IMR-90 (cell line): ENCODE results near the gene CENPP. TPM values are rescaled to one million over a fixed set of nuclear protein-coding genes. Genes with fewer than 3 reads are reported as not detected.

Source experiments
- ATAC-seq: fragments of 200-7000 bp; cut with Tn5 transposase; 2 replicates; pipeline ENCODE4 v1.9.1; 2020; ENCODE audit warnings: low read depth, mild to moderate bottlenecking, moderate library complexity
- BruUV-seq: library from RNA; stranded (reverse); fragments of 400-500 nt; replicated peaks from 2 replicates; lab custom pipeline; 2021; lab: Mats Ljungman, UMichigan
- CTCF ChIA-PET: fragments of 300-600 bp; formaldehyde crosslinking; extraction: SDS; loops from one replicate; lab custom pipeline; 2021; ENCODE audit warnings: antibody characterized with exemption; lab: Yijun Ruan, JAX
- POLR2A ChIA-PET: fragments of 300-600 bp; sonication (Branson Sonifier 250); formaldehyde crosslinking; loops from one replicate; lab custom pipeline; 2022; ENCODE audit warnings: antibody characterized with exemption; ENCODE audit not compliant: unreplicated experiment; lab: Charles Lee
- DNase-seq: peaks from one replicate; pipeline ENCODE4 v3.0.0; 2013
- H2AFZ ChIP-seq: replicated peaks from 2 replicates; pipeline ENCODE3; 2013; ENCODE audit warnings: low read length, mild to moderate bottlenecking; ENCODE audit not compliant: poor library complexity
- H2AK5ac ChIP-seq: 2 replicates; pipeline ENCODE4 v1.6.1; 2013; ENCODE audit warnings: low read depth, low read length, inconsistent platforms
- H2AK9ac ChIP-seq: replicated peaks from 2 replicates; pipeline ENCODE3; 2013; ENCODE audit warnings: mild to moderate bottlenecking, low read depth, low read length, moderate library complexity; ENCODE audit not compliant: poor library complexity
- H2BK120ac ChIP-seq: 2 replicates; pipeline ENCODE4 v1.6.1; 2013; ENCODE audit warnings: low read depth, low read length, inconsistent platforms
- H2BK15ac ChIP-seq: 3 replicates; pipeline ENCODE4 v1.6.1; 2013; ENCODE audit warnings: low read depth, low read length, inconsistent platforms
- H2BK20ac ChIP-seq: 2 replicates; pipeline ENCODE4 v1.6.1; 2013; ENCODE audit warnings: low read depth, mild to moderate bottlenecking, inconsistent platforms, low read length, moderate library complexity
- H2BK5ac ChIP-seq: 2 replicates; pipeline ENCODE4 v1.6.1; 2013; ENCODE audit warnings: mild to moderate bottlenecking, low read depth, low read length, inconsistent platforms; ENCODE audit not compliant: poor library complexity, severe bottlenecking
- H3K14ac ChIP-seq: replicated peaks from 2 replicates; pipeline ENCODE4 v1.6.1; 2013; ENCODE audit warnings: low read depth, low read length, inconsistent platforms
- H3K18ac ChIP-seq: 2 replicates; pipeline ENCODE4 v1.6.1; 2013; ENCODE audit warnings: low read depth, low read length, control low read depth
- H3K23ac ChIP-seq: 2 replicates; pipeline ENCODE4 v1.6.1; 2013; ENCODE audit warnings: low read depth, low read length, inconsistent platforms
- H3K27ac ChIP-seq: 2 replicates; pipeline ENCODE4 v1.5.1; 2013; ENCODE audit warnings: mild to moderate bottlenecking, control low read depth, low read length; ENCODE audit not compliant: insufficient read depth
- H3K27me3 ChIP-seq: 2 replicates; pipeline ENCODE4 v1.6.1; 2013; ENCODE audit warnings: low read length; ENCODE audit not compliant: control insufficient read depth, insufficient read depth
- H3K36me3 ChIP-seq: 2 replicates; pipeline ENCODE4 v1.6.1; 2013; ENCODE audit warnings: low read length, mixed read lengths; ENCODE audit not compliant: control insufficient read depth, insufficient read depth
- H3K4ac ChIP-seq: 2 replicates; pipeline ENCODE4 v1.6.1; 2013; ENCODE audit warnings: low read depth, low read length, inconsistent platforms
- H3K4me1 ChIP-seq: 2 replicates; pipeline ENCODE4 v1.6.1; 2013; ENCODE audit warnings: low read length, mixed read lengths; ENCODE audit not compliant: control insufficient read depth, insufficient read depth
- H3K4me2 ChIP-seq: 2 replicates; pipeline ENCODE4 v1.6.1; 2013; ENCODE audit warnings: low read depth, mild to moderate bottlenecking, control low read depth, low read length, moderate library complexity
- H3K4me3 ChIP-seq: 2 replicates; pipeline ENCODE4 v1.5.1; 2013; ENCODE audit warnings: low read depth, mild to moderate bottlenecking, control low read depth, low read length, moderate library complexity; ENCODE audit not compliant: insufficient read depth
- H3K56ac ChIP-seq: 2 replicates; pipeline ENCODE4 v1.6.1; 2013; ENCODE audit warnings: low read length, inconsistent platforms; ENCODE audit not compliant: insufficient read depth; ENCODE audit errors: extremely low read depth
- H3K79me1 ChIP-seq, 2 experiments: 2 replicates each; pipeline ENCODE4 v1.6.1; 2013; ENCODE audit warnings: low read length in 2 of 2, inconsistent platforms in 1 of 2, low read depth in 1 of 2
- H3K9ac ChIP-seq: 2 replicates; pipeline ENCODE4 v1.6.1; 2013; ENCODE audit warnings: low read depth, low read length, control low read depth
- H3K9me1 ChIP-seq: 2 replicates; pipeline ENCODE4 v1.6.1; 2013; ENCODE audit warnings: low read length, inconsistent platforms; ENCODE audit not compliant: insufficient read depth
- H3K9me3 ChIP-seq: 2 replicates; pipeline ENCODE4 v1.6.1; 2013; ENCODE audit warnings: low read length; ENCODE audit not compliant: control insufficient read depth, insufficient read depth
- H4K20me1 ChIP-seq: 2 replicates; pipeline ENCODE4 v1.6.1; 2013; ENCODE audit warnings: low read length, inconsistent platforms; ENCODE audit not compliant: insufficient read depth
- H4K5ac ChIP-seq: 2 replicates; pipeline ENCODE4 v1.6.1; 2013; ENCODE audit warnings: mild to moderate bottlenecking, low read depth, low read length, control low read depth
- H4K8ac ChIP-seq, 2 experiments: 2 replicates each; pipeline ENCODE4 v1.6.1; 2013; ENCODE audit warnings: low read depth in 2 of 2, low read length in 2 of 2, control low read depth in 1 of 2, inconsistent platforms in 1 of 2
- H4K91ac ChIP-seq: 2 replicates; pipeline ENCODE4 v1.6.1; 2013; ENCODE audit warnings: low read depth, low read length, inconsistent platforms; ENCODE audit not compliant: insufficient read depth
- CHD1 ChIP-seq: IDR thresholded peaks from 2 replicates; pipeline ENCODE4 v1.6.1; 2012; ENCODE audit warnings: low read depth, low read length, improper control_type of control experiment
- MXI1 ChIP-seq: IDR thresholded peaks from 2 replicates; pipeline ENCODE4 v1.6.1; 2012; ENCODE audit warnings: low read depth, mild to moderate bottlenecking, low read length, moderate library complexity, borderline replicate concordance
- SMC3 ChIP-seq: fragments of 150-350 bp; IDR thresholded peaks from 2 replicates; pipeline ENCODE4 v1.6.1; 2016; ENCODE audit warnings: low read depth, mild to moderate bottlenecking, antibody characterized with exemption, low read length, moderate library complexity
- WGBS, 2 experiments: methylation state at CpG; one replicate each; pipeline versions ENCODE4 v1.1.5 to v1.1.7; 2013; ENCODE audit warnings: missing lambda C conversion rate in 2 of 2; ENCODE audit not compliant: insufficient read length in 1 of 2; ENCODE audit errors: extremely low coverage in 2 of 2; 5-methylcytosine and 5-hydroxymethylcytosine counted together
- dilution Hi-C: fragments of 300-500 bp; cut with HindIII; formaldehyde crosslinking; loops from one replicate; pipeline ENCODE4 v1.14.3; 2018; ENCODE audit warnings: low sequenced_read_pairs; ENCODE audit not compliant: unreplicated experiment
- in situ Hi-C: fragments of 300-500 bp; cut with MboI; formaldehyde crosslinking; loops from 3 replicates; pipeline ENCODE4 v1.14.3; 2019; ENCODE audit warnings: low sequenced_read_pairs, inconsistent platforms, mixed read lengths
- intact Hi-C: fragments of 100-400 bp; cut with micrococcal nuclease; formaldehyde crosslinking; loops from 2 replicates; pipeline ENCODE4 v1.10.0; 2022
- polyA plus RNA-seq, 3 experiments: library from polyadenylated mRNA; depleted of rRNA; stranded (reverse); fragments of >200 nt; gene quantifications; 2 replicates each; pipeline ENCODE4 v1.2.3, GENCODE V29; 2012; ENCODE audit warnings: low replicate concordance in 1 of 3
- total RNA-seq: library from RNA; depleted of rRNA; stranded (reverse); fragments of >200 nt; gene quantifications from 2 replicates; pipeline ENCODE4 v1.2.3, GENCODE V29; 2012

The CENPP gene
- total and polyA plus RNA-seq, 2 of the 4 experiments (the other 2 are of a cell fraction) = 1.4 to 2.0 TPM

- no peak overlapping the region for H3K9ac ChIP-seq
- H3K9me3 ChIP-seq = no peaks in the 10 kb centered on the region
- no peak overlapping the region for H2BK5ac ChIP-seq
- no peaks in the 10 kb centered on the region for H4K20me1 ChIP-seq
- peaks cover 3% of the 10 kb centered on the region; the same call in 1 of the 2 replicates for H3K9me1 ChIP-seq
- peaks cover 62% of the 10 kb centered on the region for H3K36me3 ChIP-seq
- H3K56ac ChIP-seq = no peak overlapping the region
- no peak overlapping the region for H2AK9ac ChIP-seq
- no peak for DNase-seq
- no peak overlapping the region for H3K23ac ChIP-seq
- no peak overlapping the region for H2BK20ac ChIP-seq
- peaks cover 11 to 21% of the 10 kb centered on the region in 2 experiments for H3K79me1 ChIP-seq
- no peak overlapping the region for H2AFZ ChIP-seq
- no peaks in the 10 kb centered on the region for H3K4me1 ChIP-seq
- TF ChIP-seq MXI1 (no peak), SMC3 (no peak), CHD1 (no peak)
- no peak overlapping the region for H3K4ac ChIP-seq
- CTCF ChIA-PET = interaction anchor here (0.6 kb wide), 1 partner anchor 235 kb away, joined by 4 read pairs; no protein-coding TSS in a partner anchor
- 93% methylated on average over 4 of the region's 8 CpGs; no CpG with 5 or more reads in 1 of the 2 experiments for WGBS, 2 experiments
- H2BK120ac ChIP-seq = no peak overlapping the region
- H2BK15ac ChIP-seq = no peak overlapping the region
- intact Hi-C loops = no loop called here
- H3K27me3 ChIP-seq = no peaks in the 10 kb centered on the region
- POLR2A ChIA-PET = no interaction called here
- H3K18ac ChIP-seq = no peak overlapping the region
- no peak overlapping the region for H4K8ac ChIP-seq
- no peak overlapping the region for H2AK5ac ChIP-seq
- ATAC-seq = no peak
- no peak overlapping the region for H3K14ac ChIP-seq
- H4K5ac ChIP-seq = no peak overlapping the region
- in situ Hi-C loops = no loop called here
- H3K4me2 ChIP-seq = no peak overlapping the region
- dilution Hi-C loops = no loop called here
- H3K27ac ChIP-seq = no peak overlapping the region
- BruUV-seq = no TSS peak
- H3K4me3 ChIP-seq = no peak overlapping the region
- no peak overlapping the region for H4K91ac ChIP-seq
These were observed 314.8 kb downstream of the CENPP start for GRCh38 chr9:92640398-92641091.
